H9 (cell line): ENCODE measurements around the gene ZFYVE19. TPM values are rescaled to one million over a fixed set of nuclear protein-coding genes. Genes with fewer than 3 reads are reported as not detected.

Source experiments
- DNase-seq: peaks from one replicate; pipeline ENCODE4 v3.0.0-alpha.2; 2017
- H2AFZ ChIP-seq: one replicate; pipeline ENCODE4 v1.6.1; 2013; ENCODE audit warnings: mild to moderate bottlenecking, low read length, control low read depth, moderate library complexity
- H2AK5ac ChIP-seq: 2 replicates; pipeline ENCODE4 v1.6.1; 2013; ENCODE audit warnings: low read length, control low read depth, mixed read lengths; ENCODE audit not compliant: insufficient read length
- H2BK120ac ChIP-seq: one replicate; pipeline ENCODE4 v1.6.1; 2013; ENCODE audit warnings: low read depth, mild to moderate bottlenecking, low read length, control low read depth, inconsistent platforms; ENCODE audit not compliant: poor library complexity, severe bottlenecking
- H2BK12ac ChIP-seq: 2 replicates; pipeline ENCODE4 v1.6.1; 2013; ENCODE audit warnings: low read length, control low read depth, mixed read lengths, low read depth; ENCODE audit not compliant: insufficient read length
- H2BK15ac ChIP-seq: 2 replicates; pipeline ENCODE4 v1.6.1; 2013; ENCODE audit warnings: low read depth, low read length, control low read depth
- H2BK20ac ChIP-seq: one replicate; pipeline ENCODE4 v1.6.1; 2013; ENCODE audit warnings: low read depth, mild to moderate bottlenecking, low read length, control low read depth, inconsistent platforms; ENCODE audit not compliant: poor library complexity, severe bottlenecking
- H2BK5ac ChIP-seq: 2 replicates; pipeline ENCODE4 v1.6.1; 2013; ENCODE audit warnings: low read length, control low read depth, mixed read lengths; ENCODE audit not compliant: insufficient read length
- H3K14ac ChIP-seq: 2 replicates; pipeline ENCODE4 v1.6.1; 2013; ENCODE audit warnings: low read length, control low read depth; ENCODE audit not compliant: insufficient read depth
- H3K18ac ChIP-seq: 2 replicates; pipeline ENCODE4 v1.6.1; 2013; ENCODE audit warnings: low read depth, mild to moderate bottlenecking, mixed read lengths, low read length, control low read depth; ENCODE audit not compliant: insufficient read length
- H3K23ac ChIP-seq: 2 replicates; pipeline ENCODE4 v1.6.1; 2013; ENCODE audit warnings: low read length, control low read depth, mixed read lengths, low read depth; ENCODE audit not compliant: insufficient read length
- H3K23me2 ChIP-seq: 2 replicates; pipeline ENCODE4 v1.6.1; 2013; ENCODE audit warnings: low read depth, mild to moderate bottlenecking, mixed read lengths, low read length, control low read depth; ENCODE audit not compliant: insufficient read length, poor library complexity, severe bottlenecking
- H3K27ac ChIP-seq: 2 replicates; pipeline ENCODE4 v1.5.1; 2013; ENCODE audit warnings: low read length, control low read depth, mixed read lengths, low read depth; ENCODE audit not compliant: insufficient read length
- H3K27me3 ChIP-seq: 2 replicates; pipeline ENCODE4 v1.6.1; 2013; ENCODE audit warnings: low read length, control low read depth, inconsistent platforms; ENCODE audit not compliant: insufficient read depth
- H3K4ac ChIP-seq: 2 replicates; pipeline ENCODE4 v1.6.1; 2013; ENCODE audit warnings: low read depth, mild to moderate bottlenecking, control low read depth, inconsistent platforms, low read length, moderate library complexity
- H3K4me1 ChIP-seq: 2 replicates; pipeline ENCODE4 v1.6.1; 2013; ENCODE audit warnings: low read length, control low read depth, inconsistent platforms; ENCODE audit not compliant: insufficient read depth
- H3K4me2 ChIP-seq: 2 replicates; pipeline ENCODE4 v1.6.1; 2013; ENCODE audit warnings: low read length, control low read depth, mixed read lengths; ENCODE audit not compliant: insufficient read length, insufficient read depth
- H3K56ac ChIP-seq: 2 replicates; pipeline ENCODE4 v1.6.1; 2013; ENCODE audit warnings: low read depth, mild to moderate bottlenecking, mixed read lengths, low read length, control low read depth; ENCODE audit not compliant: insufficient read length
- H3K79me1 ChIP-seq: 2 replicates; pipeline ENCODE4 v1.6.1; 2013; ENCODE audit warnings: low read depth, mild to moderate bottlenecking, moderate library complexity, low read length, control low read depth, inconsistent platforms; ENCODE audit not compliant: insufficient read depth, poor library complexity, severe bottlenecking
- H3K79me2 ChIP-seq: 2 replicates; pipeline ENCODE4 v1.6.1; 2013; ENCODE audit warnings: low read length, control low read depth, inconsistent platforms; ENCODE audit not compliant: insufficient read depth
- H3K9ac ChIP-seq: 2 replicates; pipeline ENCODE4 v1.6.1; 2013; ENCODE audit warnings: low read length, control low read depth, mixed read lengths; ENCODE audit not compliant: insufficient read length; ENCODE audit errors: extremely low read depth
- H3K9me3 ChIP-seq: one replicate; pipeline ENCODE4 v1.6.1; 2013; ENCODE audit warnings: low read depth, low read length, inconsistent platforms; ENCODE audit not compliant: control insufficient read depth
- H3T11ph ChIP-seq: one replicate; pipeline ENCODE4 v1.6.1; 2013; ENCODE audit warnings: mild to moderate bottlenecking, low read length, control low read depth, inconsistent platforms
- H4K20me1 ChIP-seq: one replicate; pipeline ENCODE4 v1.6.1; 2013; ENCODE audit not compliant: control insufficient read depth, insufficient read length, insufficient read depth
- H4K5ac ChIP-seq: 2 replicates; pipeline ENCODE4 v1.6.1; 2013; ENCODE audit warnings: low read depth, mild to moderate bottlenecking, mixed read lengths, low read length, control low read depth; ENCODE audit not compliant: insufficient read length
- H4K8ac ChIP-seq: replicated peaks from 2 replicates; pipeline ENCODE4 v1.6.1; 2013; ENCODE audit warnings: low read length, control low read depth, mixed read lengths, low read depth; ENCODE audit not compliant: insufficient read length
- H4K91ac ChIP-seq: 2 replicates; pipeline ENCODE4 v1.6.1; 2013; ENCODE audit warnings: low read depth, mild to moderate bottlenecking, moderate library complexity, mixed read lengths, low read length, control low read depth; ENCODE audit not compliant: insufficient read length
- H3K27ac Mint-ChIP-seq, 3 experiments: 2 replicates in 2 of 3; 3 replicates in 1 of 3; pipeline ENCODE4 v1.8.0; 2020 to 2021; ENCODE audit warnings: mixed read lengths in 3 of 3, mild to moderate bottlenecking in 1 of 3, moderate library complexity in 1 of 3
- H3K27me3 Mint-ChIP-seq: 2 replicates; pipeline ENCODE4 v1.8.0; 2021; ENCODE audit warnings: low read depth, mild to moderate bottlenecking, moderate library complexity, mixed read lengths
- H3K36me3 Mint-ChIP-seq, 3 experiments: 2 replicates in 2 of 3; 3 replicates in 1 of 3; pipeline ENCODE4 v1.8.0; 2020 to 2021; ENCODE audit warnings: low read depth in 3 of 3, mixed read lengths in 3 of 3; ENCODE audit not compliant: insufficient read depth in 1 of 3
- H3K4me1 Mint-ChIP-seq, 2 experiments: 2 replicates each; pipeline ENCODE4 v1.8.0; 2020; ENCODE audit warnings: mixed read lengths in 2 of 2
- H3K4me3 Mint-ChIP-seq, 2 experiments: 2 replicates in 1 of 2; 3 replicates in 1 of 2; pipeline ENCODE4 v1.8.0; 2020 to 2021; ENCODE audit warnings: mild to moderate bottlenecking in 2 of 2, mixed read lengths in 2 of 2, moderate library complexity in 1 of 2
- H3K9me3 Mint-ChIP-seq, 2 experiments: 2 replicates in 1 of 2; 3 replicates in 1 of 2; pipeline ENCODE4 v1.8.0; 2020; ENCODE audit warnings: mild to moderate bottlenecking in 2 of 2, mixed read lengths in 2 of 2, moderate library complexity in 1 of 2
- CTCF ChIP-seq: fragments of 200-600 bp; sonication (generic); conservative IDR thresholded peaks from 3 replicates; pipeline ENCODE4 v1.8.0; 2021; ENCODE audit warnings: antibody characterized with exemption, mild to moderate bottlenecking
- WGBS: extraction: QIAGEN DNeasy Blood & Tissue Kit; methylation state at CpG from one replicate; pipeline ENCODE4 v1.1.7; 2013; ENCODE audit warnings: missing lambda C conversion rate, low lambda C conversion rate, mixed read lengths; ENCODE audit not compliant: insufficient read length; ENCODE audit errors: extremely low coverage; 5-methylcytosine and 5-hydroxymethylcytosine counted together
- total RNA-seq: library from RNA; stranded (reverse); gene quantifications from 2 replicates; pipeline ENCODE4 v1.2.1, GENCODE V29; 2021

Gene ZFYVE19
- total RNA-seq, 1 experiment from 2014 or later: 11.3 TPM

- Histone ChIP-seq H2BK120ac (no peak overlapping the region), H4K91ac (no peak overlapping the region), H3K79me2 (no peaks in the 10 kb centered on the region), H2AK5ac (no peak overlapping the region), H3K79me1 (no peaks in the 10 kb centered on the region), H3K56ac (no peak overlapping the region), H3K4ac (no peak overlapping the region), H3K4me1 (no peaks in the 10 kb centered on the region), H3T11ph (no peak overlapping the region), H2BK5ac (no peak overlapping the region), H3K14ac (no peak overlapping the region), H3K27me3 (no peaks in the 10 kb centered on the region), H2AFZ (no peak overlapping the region), H2BK12ac (no peak overlapping the region), H3K23me2 (no peaks in the 10 kb centered on the region), H3K4me2 (no peak overlapping the region), H4K20me1 (no peaks in the 10 kb centered on the region), H3K23ac (no peak overlapping the region), H3K18ac (no peak overlapping the region), H3K9ac (no peak overlapping the region), H3K9me3 (no peaks in the 10 kb centered on the region), H4K8ac (no peak overlapping the region), H4K5ac (no peak overlapping the region), H3K27ac (no peak overlapping the region), H2BK20ac (no peak overlapping the region), H2BK15ac (no peak overlapping the region)
- no peaks in the 10 kb centered on the region for H3K4me1 Mint-ChIP-seq
- no peaks in the 10 kb centered on the region; the same call in 1 of the 2 replicates for H3K27me3 Mint-ChIP-seq
- no peaks in the 10 kb centered on the region; a peak in 1 of 5 replicates for H3K9me3 Mint-ChIP-seq
- peak overlapping the region in 1 of 3 experiments; percentile 23; a peak in 2 of 7 replicates for H3K27ac Mint-ChIP-seq
- no peak for DNase-seq
- TF ChIP-seq CTCF: no peak
- no CpG with 5 or more reads among the region's 2 CpGs for WGBS
- no peaks in the 10 kb centered on the region; a peak in 1 of 7 replicates for H3K36me3 Mint-ChIP-seq
- H3K4me3 Mint-ChIP-seq: no peak overlapping the region
Observed at GRCh38 chr15:40821195-40821594, 14.3 kb downstream of the ZFYVE19 start.
